DND-41 (cell line): ENCODE measurements around the gene KANSL1L.

ENCODE experiments used
- ATAC-seq: fragments of 200-7000 bp; cut with Tn5 transposase; 3 replicates; pipeline ENCODE4 v1.9.1; 2021; ENCODE audit warnings: low read depth; ENCODE audit not compliant: insufficient read depth
- DNase-seq: peaks from one replicate; pipeline ENCODE4 v3.0.0-alpha.2; 2020
- H2AFZ ChIP-seq: 2 replicates; pipeline ENCODE4 v1.6.0; 2012; ENCODE audit warnings: low read depth, low read length
- H3K27ac ChIP-seq: 2 replicates; pipeline ENCODE4 v1.5.1; 2012; ENCODE audit warnings: low read length, inconsistent platforms
- H3K27me3 ChIP-seq: fragments of 200-600 bp; sonication (generic); 2 replicates; pipeline ENCODE4 v1.6.0; 2012; ENCODE audit warnings: low read length, mild to moderate bottlenecking, inconsistent platforms; ENCODE audit not compliant: insufficient read depth, poor library complexity
- H3K36me3 ChIP-seq: 2 replicates; pipeline ENCODE4 v1.5.1; 2012; ENCODE audit warnings: low read length, inconsistent platforms; ENCODE audit not compliant: insufficient read depth
- H3K4me1 ChIP-seq: 2 replicates; pipeline ENCODE4 v1.5.1; 2012; ENCODE audit warnings: mild to moderate bottlenecking, low read length; ENCODE audit not compliant: insufficient read depth
- H3K4me2 ChIP-seq: 2 replicates; pipeline ENCODE4 v1.6.0; 2012; ENCODE audit warnings: mild to moderate bottlenecking, moderate library complexity, low read length, inconsistent platforms; ENCODE audit not compliant: insufficient read depth
- H3K4me3 ChIP-seq, 2 experiments: fragments of 200-600 bp in 1 of 2; shearing (Covaris generic) in 1 of 2; 2 replicates each; pipeline ENCODE4 v1.5.1; 2012 to 2016; ENCODE audit warnings: inconsistent platforms in 2 of 2, low read length in 2 of 2, mild to moderate bottlenecking in 2 of 2, low read depth in 1 of 2, moderate library complexity in 1 of 2
- H3K79me2 ChIP-seq: 2 replicates; pipeline ENCODE4 v1.6.0; 2012; ENCODE audit warnings: low read length, inconsistent platforms; ENCODE audit not compliant: insufficient read depth
- H3K9ac ChIP-seq: 2 replicates; pipeline ENCODE4 v1.6.0; 2012; ENCODE audit warnings: low read depth, mild to moderate bottlenecking, inconsistent platforms, low read length, moderate library complexity
- H3K9me3 ChIP-seq: 2 replicates; pipeline ENCODE4 v1.5.1; 2012; ENCODE audit warnings: low read length, moderate library complexity, mild to moderate bottlenecking, inconsistent platforms; ENCODE audit not compliant: insufficient read depth, severe bottlenecking
- H4K20me1 ChIP-seq: 2 replicates; pipeline ENCODE4 v1.6.0; 2012; ENCODE audit warnings: low read length; ENCODE audit not compliant: insufficient read depth
- CTCF ChIP-seq: IDR thresholded peaks from 2 replicates; pipeline ENCODE4 v1.5.1; 2012; ENCODE audit warnings: borderline replicate concordance, low read length, moderate library complexity, mild to moderate bottlenecking; ENCODE audit not compliant: poor library complexity, severe bottlenecking; ENCODE audit errors: extremely low read depth
- EZH2 ChIP-seq: IDR thresholded peaks from 3 replicates; pipeline ENCODE4 v1.6.1; 2012; ENCODE audit warnings: borderline replicate concordance, low read depth, mild to moderate bottlenecking, moderate library complexity, low read length, inconsistent platforms; ENCODE audit not compliant: severe bottlenecking

Gene KANSL1L

GRCh38 chr2:210190345-210190744 is 19.1 kb upstream of the KANSL1L start:
- no peak overlapping the region for H2AFZ ChIP-seq
- no peaks in the 10 kb centered on the region for H3K27me3 ChIP-seq
- H3K27ac ChIP-seq, result no peak overlapping the region
- no peaks in the 10 kb centered on the region for H4K20me1 ChIP-seq
- TF ChIP-seq EZH2 (no peak), CTCF (no peak)
- H3K9me3 ChIP-seq, result peaks cover 3% of the 10 kb centered on the region
- DNase-seq, result no peak
- no peak overlapping the region for H3K9ac ChIP-seq
- peaks cover 38% of the 10 kb centered on the region for H3K4me1 ChIP-seq
- no peak overlapping the region for H3K4me2 ChIP-seq
- no peak for ATAC-seq
- no peaks in the 10 kb centered on the region for H3K36me3 ChIP-seq
- H3K79me2 ChIP-seq, result no peaks in the 10 kb centered on the region
- H3K4me3 ChIP-seq, result no peak overlapping the region

GRCh38 chr2:210189452-210190138 is 18.4 kb upstream of the KANSL1L start:
- Histone ChIP-seq H3K27me3 (no peaks in the 10 kb centered on the region), H3K36me3 (no peaks in the 10 kb centered on the region), H3K79me2 (no peaks in the 10 kb centered on the region), H3K4me2 (peak overlapping the region; percentile 17; the same call in 1 of the 2 replicates), H3K9me3 (peaks cover 8% of the 10 kb centered on the region), H3K9ac (no peak overlapping the region), H2AFZ (no peak overlapping the region), H4K20me1 (no peaks in the 10 kb centered on the region), H3K4me1 (peaks cover 32% of the 10 kb centered on the region), H3K4me3 (no peak overlapping the region), H3K27ac (no peak overlapping the region; the same call in 1 of the 2 replicates)
- ATAC-seq (no peak), DNase-seq (no peak)
- TF ChIP-seq CTCF (no peak), EZH2 (no peak)

GRCh38 chr2:210188755-210189154 is 17.5 kb upstream of the KANSL1L start:
- Histone ChIP-seq H3K79me2 (no peaks in the 10 kb centered on the region), H3K9ac (peak overlapping the region; percentile 12; the same call in 1 of the 2 replicates), H4K20me1 (no peaks in the 10 kb centered on the region), H3K4me2 (peak overlapping the region; percentile 52), H3K36me3 (no peaks in the 10 kb centered on the region), H3K4me1 (peaks cover 32% of the 10 kb centered on the region), H3K4me3 (no peak overlapping the region), H3K27me3 (no peaks in the 10 kb centered on the region), H2AFZ (no peak overlapping the region), H3K27ac (peak overlapping the region; percentile 81), H3K9me3 (peaks cover 13% of the 10 kb centered on the region)
- TF ChIP-seq CTCF (no peak), EZH2 (no peak)
- ATAC-seq, result peak; percentile 95
- DNase-seq, result peak; percentile 20
